Right kidney (tissue), 1 donor: ENCODE data around the gene PLXNB2.
A peak's percentile ranks its signal among the peaks of the same experiment; 100 is the strongest.

ENCODE experiments used
- DNase-seq: peaks from one replicate; pipeline ENCODE4 v3.0.0-alpha.2; 2016

Gene PLXNB2

DNA sequence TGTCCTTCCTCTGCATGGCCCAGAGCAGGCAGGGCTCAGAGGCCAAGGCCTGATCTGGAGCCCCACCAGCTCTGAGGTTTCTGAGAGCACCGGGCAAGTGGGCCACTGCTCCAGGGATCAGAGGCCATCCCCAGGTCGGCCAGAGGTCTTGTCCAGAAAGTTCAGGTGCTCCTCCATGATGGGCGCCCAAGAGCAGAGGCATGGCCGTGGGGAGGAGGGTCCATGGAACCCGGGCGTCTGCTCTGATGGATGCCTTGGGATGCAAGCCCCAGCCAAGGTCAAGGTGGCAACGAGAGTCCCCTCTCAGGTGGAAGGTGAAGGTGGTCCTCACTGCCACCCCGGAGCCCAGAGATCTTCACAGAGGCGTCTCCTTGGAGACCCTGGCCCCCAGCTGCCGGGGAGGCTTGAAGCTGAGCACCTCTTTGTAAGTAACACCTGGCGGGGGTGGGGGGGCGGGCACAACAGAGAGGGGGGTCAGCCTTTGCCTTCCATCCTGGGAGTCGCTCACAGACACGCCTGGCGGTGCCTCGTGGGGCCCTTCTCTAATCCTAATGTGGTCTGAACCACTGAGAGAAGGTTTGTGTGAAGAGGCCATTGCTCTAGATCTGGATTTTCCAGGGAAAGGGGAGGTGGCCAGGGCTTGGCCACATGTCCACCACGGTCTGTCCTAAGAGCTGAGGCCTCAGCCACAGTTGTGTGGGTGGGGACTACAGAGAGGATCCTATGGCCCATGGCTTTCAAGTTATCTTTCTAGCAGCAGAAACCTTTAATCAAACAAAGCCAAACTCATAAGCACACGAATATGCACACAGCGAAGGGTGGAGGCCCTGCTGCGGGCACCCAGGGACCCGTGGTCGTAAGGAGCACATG, 54.2 kb downstream of the PLXNB2 start:
- DNase-seq, result no peak

DNA sequence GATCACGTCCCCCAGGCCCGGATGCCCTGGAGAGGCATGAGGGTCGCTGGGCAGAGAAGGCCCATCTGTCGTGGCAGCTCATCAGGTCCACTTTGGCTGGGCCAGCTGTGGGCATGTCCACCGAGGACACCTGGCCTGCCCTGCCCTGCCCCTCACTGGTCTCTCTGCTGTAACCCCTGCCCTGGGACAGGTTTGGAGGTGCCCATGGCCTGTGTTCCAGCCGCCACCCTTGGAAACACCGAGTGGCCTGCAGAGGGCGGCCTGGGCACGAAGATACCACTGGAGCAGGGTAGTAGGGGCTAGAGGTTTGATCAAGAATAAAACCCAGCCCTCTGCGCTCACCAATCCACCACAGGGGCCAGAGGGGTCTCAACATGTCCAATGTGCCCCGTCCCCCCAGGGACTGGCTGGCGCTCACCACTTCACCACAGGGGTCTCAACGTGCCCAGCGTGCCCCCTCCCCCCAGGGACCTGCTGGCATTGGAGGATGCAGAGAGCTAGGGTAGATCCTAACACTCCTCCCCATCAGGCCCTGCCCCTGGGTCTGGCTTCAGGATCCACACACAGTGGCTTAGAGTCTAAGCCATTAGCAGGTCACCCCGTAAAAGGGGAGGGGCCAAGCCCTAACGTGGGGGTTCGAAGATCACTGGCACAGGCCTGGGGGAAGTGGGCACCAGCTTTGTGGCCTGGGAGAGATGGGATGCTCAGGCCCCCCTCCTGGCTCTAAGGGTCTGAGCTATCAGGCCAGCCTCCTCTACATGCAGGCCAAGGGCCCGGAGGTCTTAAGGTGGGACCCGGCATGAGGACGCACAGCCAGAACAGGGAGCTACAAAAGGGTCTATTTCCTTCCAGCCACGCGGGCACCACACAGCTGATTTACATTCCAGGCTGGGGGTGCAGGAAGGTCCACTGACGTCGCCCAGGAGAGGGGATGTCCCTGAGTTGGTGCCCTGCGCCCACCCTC, 55.1 kb downstream of the PLXNB2 start:
- peak; percentile 71 for DNase-seq

- no peak for DNase-seq
Measured at GRCh38 chr22:50251477-50252081, 55.9 kb downstream of the PLXNB2 start.

GRCh38 chr22:50250555-50251476, 56.6 kb downstream of the PLXNB2 start, which contains the start of gene HDAC10:
HDAC10 (minus strand) TSS chr22:50251265; CDS start chr22:50251032, 233 bp downstream.
- DNase-seq, result peak; percentile 80

DNA sequence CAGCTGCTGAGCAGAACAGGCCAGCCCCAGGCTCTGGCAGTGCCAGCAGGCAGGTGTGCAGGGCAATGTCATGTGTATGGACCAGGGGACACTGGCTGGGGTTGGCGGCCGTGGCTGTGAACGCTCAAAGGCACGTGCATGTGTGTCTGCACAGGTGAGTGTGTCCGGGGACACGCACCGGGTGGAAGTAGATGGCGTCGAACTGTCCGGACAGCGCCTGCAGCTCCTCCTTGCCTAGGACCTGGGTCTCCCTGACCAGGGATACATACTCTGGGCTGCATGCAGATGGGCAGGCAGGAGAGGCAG, 57.2 kb downstream of the PLXNB2 start:
- no peak for DNase-seq

DNA sequence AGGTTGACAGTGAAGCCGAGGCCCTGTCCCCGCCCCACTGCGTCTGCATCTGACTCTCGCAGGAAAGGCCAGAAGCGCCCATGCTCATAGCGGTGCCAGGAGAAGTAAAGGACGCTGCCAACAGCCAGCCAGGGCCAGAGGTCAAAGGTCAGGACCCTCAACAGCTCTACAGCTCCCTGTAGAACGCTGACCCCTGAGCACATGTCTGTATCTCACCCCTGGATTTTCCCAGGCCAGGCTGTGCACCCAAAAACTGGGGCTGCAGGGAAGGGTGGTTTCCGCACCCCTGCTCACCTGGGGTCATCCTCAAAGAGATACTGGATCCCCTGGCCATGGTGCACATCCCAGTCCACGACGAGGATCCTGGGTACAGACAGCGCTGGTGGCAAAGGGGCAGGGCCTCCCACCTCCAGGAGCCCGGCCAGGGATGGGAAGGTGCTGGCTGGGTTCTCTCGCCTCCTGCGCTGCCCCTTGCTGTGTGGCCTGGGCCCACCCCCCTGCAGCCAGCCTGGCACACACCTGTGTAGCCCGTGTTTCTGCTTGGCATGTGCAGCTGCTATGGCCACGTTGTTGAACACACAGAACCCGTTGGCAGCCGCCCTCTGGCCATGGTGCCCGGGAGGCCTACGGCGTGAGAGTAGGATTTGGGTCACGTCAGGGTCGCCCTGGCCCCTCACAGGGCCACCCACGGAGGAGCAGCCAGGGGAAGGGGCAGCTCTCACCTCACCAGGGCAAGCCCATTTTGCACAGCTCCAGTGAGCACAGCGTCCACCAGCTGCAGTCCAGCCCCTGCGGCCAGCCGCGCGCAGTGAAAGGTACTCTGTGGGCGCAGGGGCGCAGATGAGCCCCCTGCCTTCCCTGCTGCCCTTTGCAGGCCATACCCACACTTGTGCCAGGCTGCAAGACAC, 57.9 kb downstream of the PLXNB2 start:
- DNase-seq, result no peak

- no peak for DNase-seq
Measured at GRCh38 chr22:50248196-50249081, 59.0 kb downstream of the PLXNB2 start.

DNA sequence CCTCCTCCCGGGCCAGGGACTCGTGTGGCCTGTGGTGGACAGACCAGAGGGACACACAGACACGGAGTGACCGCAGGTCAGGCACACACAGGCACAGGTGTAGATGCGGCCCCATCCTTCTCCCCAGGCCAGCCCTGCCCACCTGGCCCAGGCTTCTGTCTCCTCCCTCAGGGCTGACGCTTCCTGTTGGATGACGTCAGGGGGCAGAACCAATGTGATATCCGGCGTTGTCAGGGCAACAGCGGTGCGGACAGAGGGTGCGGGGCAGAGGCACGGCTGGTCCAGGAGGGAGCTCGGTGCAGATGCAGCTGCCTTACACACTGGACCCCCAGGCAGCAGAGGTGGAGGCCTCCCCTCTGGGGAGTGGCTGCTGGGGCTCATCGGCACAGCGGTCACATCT, 59.7 kb downstream of the PLXNB2 start:
- no peak for DNase-seq

DNA sequence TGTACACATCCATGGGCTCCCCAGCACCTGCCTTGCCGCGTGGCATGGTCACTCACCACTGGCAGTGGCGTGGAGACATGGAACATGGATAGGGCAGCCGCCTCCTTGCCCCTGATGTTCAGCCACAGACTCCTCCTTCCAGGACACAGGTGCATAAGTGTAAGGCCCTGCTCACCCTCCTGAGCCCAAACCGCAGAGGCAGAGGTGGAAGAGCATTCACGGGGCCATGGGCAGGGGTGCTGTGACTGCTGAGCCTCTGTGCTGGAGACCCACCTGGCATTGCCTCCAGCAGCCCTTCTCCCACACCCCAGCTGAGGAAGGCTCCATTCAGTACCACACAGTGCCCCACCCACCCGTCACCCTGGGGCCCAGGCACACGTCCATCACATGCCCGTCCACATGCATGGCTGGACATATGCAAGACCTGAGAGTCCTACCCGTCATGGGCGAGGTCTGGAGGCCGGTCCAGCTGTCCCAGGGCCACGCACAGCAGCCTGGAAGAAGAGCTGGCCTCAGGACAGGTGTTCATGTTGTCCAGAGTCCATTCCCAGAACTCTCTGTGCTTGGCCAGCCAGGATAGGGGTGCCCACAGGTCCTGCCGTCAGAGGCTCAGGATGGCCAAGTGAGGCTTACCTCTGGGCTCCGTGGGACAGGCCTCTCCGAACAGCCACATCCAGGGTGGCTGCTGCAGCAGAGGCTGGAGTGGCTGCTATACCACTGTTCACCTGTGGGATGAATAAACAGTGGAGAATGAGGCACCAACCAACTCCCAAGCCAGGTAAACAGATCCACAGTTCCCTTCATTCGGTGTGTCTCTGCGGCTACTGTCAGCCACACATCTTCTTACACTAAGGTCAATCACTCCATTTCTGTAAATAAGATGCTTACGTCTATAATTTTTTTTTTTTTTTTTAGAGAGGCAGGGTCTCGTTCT, 60.9 kb downstream of the PLXNB2 start:
- DNase-seq, result no peak

- DNase-seq, result no peak
Measured at GRCh38 chr22:50245214-50246072, 62.0 kb downstream of the PLXNB2 start.

- DNase-seq, result peak; percentile 90
Measured at GRCh38 chr22:50244420-50245213, 62.8 kb downstream of the PLXNB2 start, which contains the start of gene TUBGCP6. TUBGCP6 (minus strand) TSS chr22:50245023; CDS start chr22:50244459, 564 bp downstream.

DNA sequence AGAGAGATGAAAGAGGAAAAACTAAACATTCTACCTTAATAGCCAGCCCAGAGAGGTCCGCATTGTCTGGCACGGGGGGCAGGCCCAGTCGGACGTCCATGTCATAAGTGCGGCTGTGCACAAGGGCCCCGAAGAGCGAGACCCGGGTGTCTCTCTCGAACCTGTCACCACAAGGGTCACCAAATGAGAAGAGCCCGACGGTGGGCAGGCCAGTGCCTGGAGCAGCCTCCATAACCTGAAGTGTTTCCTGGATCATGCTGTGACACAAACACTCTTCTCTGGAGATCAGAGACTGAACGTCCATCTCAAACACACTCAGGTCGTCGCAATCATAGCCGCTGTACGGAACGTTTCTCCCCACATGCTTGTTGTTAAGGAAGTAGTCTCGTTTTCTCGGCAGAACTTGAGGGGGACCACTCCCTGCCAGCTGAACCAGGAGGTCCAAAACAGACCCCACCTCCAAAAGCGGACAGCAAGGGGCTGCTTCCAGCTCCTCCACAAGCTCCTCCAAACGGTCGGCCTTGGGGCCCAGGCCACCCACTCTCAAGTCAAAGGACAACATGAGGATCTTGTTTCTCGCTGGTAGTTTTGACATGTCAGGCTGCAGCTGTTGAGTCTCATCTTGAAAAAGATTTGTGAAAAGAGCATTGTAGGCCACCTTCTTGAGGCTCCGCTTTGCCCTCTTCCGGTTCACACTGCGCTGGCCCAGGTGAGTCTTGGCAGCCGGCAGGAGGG, 63.6 kb downstream of the PLXNB2 start:
- DNase-seq, result no peak

GRCh38 chr22:50242406-50242949, 65.0 kb downstream of the PLXNB2 start:
- DNase-seq, result no peak

- no peak for DNase-seq
Measured at GRCh38 chr22:50238755-50239154, 68.7 kb downstream of the PLXNB2 start.

DNA sequence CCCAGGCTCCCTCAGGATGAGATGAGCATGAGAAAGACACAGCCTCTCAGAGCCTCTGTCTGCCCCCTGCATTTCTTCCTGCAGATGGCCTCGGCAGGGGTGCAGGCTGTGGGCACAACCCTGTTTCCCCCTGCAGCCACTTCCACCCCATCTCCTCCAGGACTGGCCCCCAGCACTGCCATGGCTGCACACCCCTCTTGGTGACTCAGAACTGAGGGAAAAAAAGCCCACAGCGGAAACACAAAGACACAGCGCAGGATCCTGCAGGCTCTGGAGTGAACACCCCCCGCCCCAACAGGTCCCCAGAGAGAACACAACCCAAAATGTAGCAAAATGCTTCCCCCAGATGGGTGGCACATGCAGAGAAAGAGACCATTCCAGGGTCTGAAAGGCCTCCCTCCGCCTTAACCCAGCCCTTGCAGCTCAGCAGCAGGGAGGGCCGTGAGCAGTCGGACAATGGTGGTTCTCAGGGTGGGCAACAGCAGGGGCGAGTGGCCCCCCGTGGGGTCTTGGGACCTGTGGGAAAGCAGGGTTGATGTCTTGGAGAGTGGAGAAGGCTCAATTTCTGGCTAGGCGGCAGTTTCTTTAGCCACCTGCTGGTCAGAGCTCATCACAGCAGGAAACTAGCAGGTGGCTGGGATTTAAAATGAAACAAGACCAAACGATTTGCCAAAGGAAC, 70.6 kb downstream of the PLXNB2 start:
- DNase-seq, result no peak
